HuH-7.5 (cell line): Measurements from ENCODE around the gene MYO3B.
"Not testable (repeated sequence)": the region's sequence is repeated elsewhere in the genome, so short reads cannot be mapped to it uniquely, and the experiment has no call there.

Experiments used
- DNase-seq: peaks from one replicate; pipeline ENCODE4 v3.0.0; 2011; ENCODE audit warnings: low spot score

The MYO3B gene

GRCh38 chr2:170509452-170510193 lies 331.7 kb downstream of the MYO3B start:
- DNase-seq: no peak

DNA sequence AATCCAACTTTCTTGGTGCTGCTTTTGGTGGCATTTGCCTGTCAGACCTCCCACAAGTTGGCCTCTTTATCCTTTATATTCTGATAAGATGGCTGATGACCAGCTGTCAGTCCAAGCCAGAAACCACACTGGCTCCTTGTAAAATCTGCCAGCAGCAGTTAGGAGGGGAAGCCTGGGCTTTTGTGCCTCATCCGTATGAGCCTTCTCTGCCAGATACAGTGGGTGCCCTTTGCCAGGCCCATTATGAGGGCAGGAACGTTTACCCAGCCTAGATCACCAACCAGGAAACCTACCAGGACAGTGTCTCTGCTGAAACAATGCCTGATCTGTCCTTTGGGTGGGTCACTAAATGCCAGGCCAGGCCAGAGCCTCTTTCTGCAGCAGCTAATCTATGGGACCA lies 334.3 kb downstream of the MYO3B start:
- no peak for DNase-seq

DNA sequence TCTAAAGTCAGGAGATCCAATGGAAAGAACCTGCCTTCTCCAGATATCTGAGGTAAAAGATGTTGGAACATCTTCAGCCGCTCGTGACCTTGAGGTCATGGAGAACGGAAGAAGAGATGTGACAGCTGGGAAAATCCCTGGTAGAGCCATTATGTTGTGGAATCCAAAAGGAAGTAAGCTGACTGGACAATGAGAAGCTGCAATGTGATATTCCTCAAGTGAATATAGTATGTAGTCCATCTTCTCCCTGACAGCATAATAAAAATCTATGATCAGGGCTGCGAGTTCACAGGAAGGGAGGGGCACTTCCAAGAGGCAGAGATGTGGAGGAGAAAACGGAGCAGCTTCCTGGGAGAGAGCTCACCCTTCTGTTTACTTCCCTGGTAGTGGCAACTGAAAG lies 336.2 kb downstream of the MYO3B start:
- DNase-seq: no peak

DNA sequence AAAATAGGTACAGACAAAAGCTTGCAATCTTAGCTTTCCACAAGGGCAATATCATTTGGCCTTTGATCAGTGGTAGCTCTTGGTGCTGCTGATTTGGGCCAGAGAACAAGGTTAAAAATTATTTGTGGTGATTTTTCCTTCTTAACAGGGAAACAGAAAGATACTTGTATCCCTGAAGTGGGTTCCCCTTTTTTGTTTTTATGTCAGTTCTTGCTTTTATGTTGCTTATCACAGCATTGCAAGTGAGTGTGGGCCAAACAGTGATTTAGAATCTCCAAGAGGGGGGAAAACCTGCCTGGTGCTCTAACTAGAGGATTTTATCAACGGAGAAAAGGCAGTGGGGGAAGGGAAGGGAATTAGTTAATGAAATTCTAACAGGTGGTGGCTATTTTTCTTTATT lies 339.6 kb downstream of the MYO3B start:
- DNase-seq: no peak

- no peak for DNase-seq
Measured at GRCh38 chr2:170518911-170519310, 341.0 kb downstream of the MYO3B start.

- no peak for DNase-seq
Measured at GRCh38 chr2:170521299-170521698, 343.4 kb downstream of the MYO3B start.

DNA sequence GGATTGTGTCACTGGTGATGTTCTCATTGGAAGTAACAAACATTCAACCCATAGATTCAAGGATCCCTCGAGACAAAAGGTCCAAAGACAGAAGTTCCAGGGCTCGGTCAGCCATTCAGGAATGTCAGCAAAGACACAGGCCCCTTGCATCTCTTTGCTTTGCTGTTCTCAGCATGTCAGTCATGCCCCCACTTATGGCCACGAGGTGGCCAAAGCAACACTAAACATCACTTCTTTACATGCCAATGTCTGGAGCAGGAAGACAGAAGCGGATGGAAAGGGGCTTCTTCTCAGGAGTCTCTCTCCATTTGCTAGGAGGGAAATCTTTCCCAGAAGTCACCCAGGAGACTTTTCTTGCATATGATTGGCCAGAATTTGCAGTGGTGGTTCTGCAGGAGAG lies 345.6 kb downstream of the MYO3B start:
- no peak for DNase-seq

DNA sequence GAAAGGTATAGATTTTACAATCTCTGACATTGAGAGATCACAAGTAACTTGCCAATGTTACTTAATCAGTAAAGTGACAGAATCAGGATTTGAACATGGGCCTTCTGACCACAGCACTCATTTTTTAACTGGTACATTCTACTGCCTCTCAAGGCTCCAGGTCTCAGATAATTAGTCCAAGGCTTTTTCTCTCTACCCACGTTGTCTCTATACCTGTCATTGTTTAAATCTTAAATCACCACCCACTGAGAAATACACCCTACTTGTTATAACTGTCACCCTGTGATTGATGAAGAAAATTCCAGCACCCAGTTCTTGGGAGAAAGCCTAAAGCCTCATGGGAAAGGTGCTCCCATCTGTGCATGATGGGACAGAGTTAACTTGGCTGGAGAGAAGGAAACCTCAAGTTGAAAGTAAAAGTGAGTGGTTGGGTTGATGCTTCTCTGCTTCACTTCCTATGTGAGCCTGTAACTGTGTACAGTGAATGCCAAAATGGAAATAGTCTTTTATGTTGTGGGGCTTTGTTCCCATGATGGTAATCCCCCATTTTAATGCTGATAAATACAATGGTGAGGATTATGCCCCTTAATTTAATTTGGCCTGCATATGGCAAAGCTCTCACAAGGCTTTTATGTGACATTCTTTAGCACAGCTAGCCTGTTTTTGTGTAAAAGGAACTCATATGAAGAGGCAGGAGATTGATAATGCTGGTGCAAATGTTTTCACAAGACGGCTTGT lies 347.1 kb downstream of the MYO3B start:
- DNase-seq: no peak

DNA sequence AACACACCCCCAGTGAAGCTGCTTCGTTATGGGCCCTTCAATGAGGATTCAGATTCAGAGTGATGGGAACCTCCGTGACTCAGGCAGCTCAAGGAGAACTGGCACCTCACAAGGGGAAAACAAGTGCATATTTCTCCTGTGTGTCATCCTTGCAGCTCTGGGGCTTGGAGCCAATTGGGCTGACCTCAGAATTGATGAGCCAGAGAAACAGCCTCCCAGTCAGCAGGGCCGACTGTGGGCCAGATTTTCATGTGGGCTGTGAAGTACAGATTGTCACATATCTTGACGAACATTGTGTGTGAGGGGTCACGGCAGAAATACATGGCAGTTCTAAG lies 347.6 kb downstream of the MYO3B start:
- DNase-seq: no peak

- peak; percentile 64 for DNase-seq
Measured at GRCh38 chr2:170530284-170530745, 352.4 kb downstream of the MYO3B start.

GRCh38 chr2:170530803-170531564 lies 353.0 kb downstream of the MYO3B start:
- no peak for DNase-seq

- no peak for DNase-seq
Measured at GRCh38 chr2:170531876-170532275, 353.9 kb downstream of the MYO3B start.

DNA sequence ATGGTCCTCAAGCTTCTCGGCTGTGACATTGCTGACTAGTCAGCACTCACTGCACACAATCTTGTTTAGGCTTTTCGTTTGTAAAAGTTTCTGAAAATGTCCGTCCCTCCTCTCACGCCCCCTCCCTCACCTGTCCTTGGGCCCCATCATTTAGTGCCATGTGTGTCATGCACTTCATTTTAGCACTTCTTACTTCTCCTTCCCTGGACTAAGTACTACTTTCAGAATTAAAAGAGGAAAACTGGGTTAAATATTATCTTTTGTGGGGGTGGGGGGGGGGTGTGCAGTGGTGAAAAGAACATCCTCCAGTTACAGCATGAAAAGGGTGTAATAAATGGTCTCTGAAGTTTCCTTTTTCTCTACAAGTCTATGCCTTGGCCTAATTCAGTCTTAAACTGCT lies 355.2 kb downstream of the MYO3B start:
- DNase-seq: no peak

GRCh38 chr2:170535552-170535951 lies 357.6 kb downstream of the MYO3B start:
- no peak for DNase-seq

GRCh38 chr2:170544817-170545216 lies 366.9 kb downstream of the MYO3B start:
- no peak for DNase-seq

DNA sequence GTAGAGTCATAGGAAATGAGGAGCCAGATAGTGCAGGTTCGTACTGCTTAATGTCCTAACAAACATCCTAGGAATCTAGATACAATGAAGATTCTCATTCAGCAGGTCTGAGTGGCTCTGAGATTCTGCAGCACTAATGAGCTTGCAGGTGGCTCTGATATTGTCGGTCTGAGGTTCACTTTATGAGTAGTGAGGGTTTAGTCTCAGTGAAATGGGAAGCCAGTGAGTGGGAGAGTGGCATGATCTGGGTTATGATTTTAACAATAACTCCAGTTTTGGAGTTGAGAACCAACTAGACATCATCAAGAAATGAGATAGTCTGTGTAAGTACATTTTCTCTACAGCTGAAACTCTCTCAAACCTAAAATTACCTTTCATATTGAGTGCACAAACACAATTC lies 370.4 kb downstream of the MYO3B start:
- DNase-seq: no peak

DNA sequence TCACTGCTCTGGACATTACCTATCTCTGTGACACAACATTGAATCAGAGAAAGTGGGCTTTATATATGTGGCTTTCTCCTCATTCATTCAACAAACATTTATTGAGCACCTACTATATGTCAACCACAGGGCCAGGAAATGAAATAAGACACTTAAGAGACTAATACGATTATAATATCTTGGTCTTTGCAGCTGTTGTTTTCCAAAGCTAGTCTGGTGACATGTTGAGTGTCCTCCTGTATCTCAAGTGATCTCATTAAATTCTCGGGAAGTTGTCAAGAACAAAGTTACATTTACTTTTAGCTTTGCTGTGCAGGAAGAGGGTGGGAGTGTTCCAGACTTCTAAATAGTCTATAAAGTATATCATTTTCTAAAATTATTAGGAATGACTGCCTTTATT lies 372.6 kb downstream of the MYO3B start:
- no peak for DNase-seq

- not testable (repeated sequence) for DNase-seq
Measured at GRCh38 chr2:170551899-170552298, 374.0 kb downstream of the MYO3B start.

DNA sequence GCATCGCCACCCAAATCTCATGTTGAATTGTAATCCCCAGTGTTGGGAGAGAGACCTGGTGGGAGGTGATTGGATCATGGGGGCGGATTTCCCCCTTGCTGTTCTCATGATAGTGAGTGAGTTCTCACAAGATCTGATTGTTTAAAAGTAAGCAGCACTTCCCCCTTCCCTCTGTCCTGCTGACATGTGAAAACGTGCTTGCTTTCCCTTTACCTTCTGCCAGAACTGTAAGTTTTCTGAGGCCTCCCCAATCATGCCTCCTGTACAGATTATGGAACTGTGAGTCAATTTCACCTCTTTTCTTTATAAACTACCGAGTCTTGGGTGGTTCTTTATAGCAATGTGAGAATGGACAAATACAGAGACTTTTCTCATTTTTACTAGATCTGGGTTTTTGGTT lies 375.8 kb downstream of the MYO3B start:
- no peak for DNase-seq

DNA sequence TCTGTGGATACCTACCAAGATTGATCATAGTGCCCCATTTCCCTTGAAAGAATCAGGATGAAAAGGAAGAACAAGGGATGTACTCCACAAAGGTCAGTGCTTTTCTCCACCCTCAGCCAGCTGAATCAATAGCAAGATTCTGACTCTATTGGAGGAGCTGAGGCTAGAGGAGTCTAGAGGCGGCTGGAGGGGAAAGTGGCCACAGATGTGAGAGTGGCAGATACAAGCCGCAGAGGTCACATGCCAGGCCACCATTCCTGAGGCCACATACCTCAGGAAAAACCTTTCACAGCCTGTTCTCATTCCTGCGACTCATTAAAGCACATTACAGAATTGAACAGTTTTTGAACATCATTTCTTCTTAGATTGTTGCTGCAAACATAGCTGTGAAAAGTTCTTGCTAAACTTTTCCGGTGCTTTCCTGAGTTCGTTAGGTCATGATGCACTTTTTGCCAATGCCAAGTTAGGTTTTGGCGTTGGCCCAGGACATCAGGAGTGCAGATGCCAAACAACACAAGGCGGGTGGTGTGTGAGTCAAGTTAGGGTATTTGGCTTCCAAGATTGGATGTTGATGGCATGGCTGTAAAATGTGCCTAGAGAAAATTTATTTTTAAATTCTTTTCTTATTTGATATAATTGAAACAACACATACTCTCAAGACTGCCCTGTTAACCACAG lies 376.5 kb downstream of the MYO3B start:
- DNase-seq: no peak

DNA sequence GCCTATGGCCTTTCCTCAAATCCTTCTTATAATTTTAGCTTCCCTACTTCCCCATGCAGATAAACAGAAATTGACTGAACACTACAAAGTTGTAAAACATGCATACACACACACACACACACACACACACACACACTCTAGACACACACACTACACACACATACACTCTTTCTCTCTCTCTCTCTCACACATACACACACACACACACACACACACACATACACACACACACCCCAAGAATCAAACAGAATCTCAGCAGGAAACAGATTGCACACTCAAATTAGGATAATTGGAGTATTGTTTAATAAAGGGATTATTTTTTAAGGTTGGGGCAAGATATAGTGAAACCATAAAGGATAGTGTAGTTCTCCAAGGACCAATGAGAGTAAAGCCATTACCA lies 385.0 kb downstream of the MYO3B start:
- no peak for DNase-seq

GRCh38 chr2:170563401-170563800 lies 385.5 kb downstream of the MYO3B start:
- DNase-seq: no peak
